Naive thymus-derived CD4-positive, alpha-beta T cell (primary cell): Measurements from ENCODE around the gene BNIP5. TPM values are rescaled to one million over a fixed set of nuclear protein-coding genes. Genes with fewer than 3 reads are reported as not detected.
A peak's percentile ranks its signal among the peaks of the same experiment; 100 is the strongest.

ENCODE experiments used
- ATAC-seq: fragments of 150-1000 bp; cut with Tn5 transposase; 2 replicates; pipeline ENCODE4 v1.10.0; 2021; ENCODE audit warnings: mild to moderate bottlenecking, moderate library complexity
- CTCF ChIA-PET: fragments of 350-600 bp; sonication (Branson Sonifier 250); formaldehyde crosslinking; loops from one replicate; lab custom pipeline; 2021; ENCODE audit warnings: antibody characterized with exemption; lab: Charles Lee
- POLR2A ChIA-PET: fragments of 350-600 bp; sonication (Branson Sonifier 250); formaldehyde crosslinking; loops from one replicate; lab custom pipeline; 2021; ENCODE audit warnings: antibody characterized with exemption, inconsistent platforms; lab: Charles Lee
- DNase-seq, 9 donors: peaks; one replicate each; pipeline versions ENCODE4 v3.0.0 to v3.0.0-alpha.2; 2020 to 2022; ENCODE audit warnings: mixed read lengths in 1 of 9
- H3K27ac ChIP-seq: one replicate; pipeline ENCODE4 v1.7.0; 2013; ENCODE audit warnings: mild to moderate bottlenecking, low read depth, low read length, moderate library complexity
- H3K27me3 ChIP-seq, 2 donors: one replicate each; pipeline ENCODE4 v1.7.0; 2013; ENCODE audit warnings: low read length in 2 of 2, mild to moderate bottlenecking in 2 of 2, moderate library complexity in 2 of 2; ENCODE audit not compliant: control insufficient read depth in 2 of 2, insufficient read depth in 2 of 2
- H3K36me3 ChIP-seq, 3 experiments: 1 replicate in 2 of 3; 2 replicates in 1 of 3; pipeline ENCODE4 v1.7.0; 2013; ENCODE audit warnings: low read length in 3 of 3, mild to moderate bottlenecking in 3 of 3, moderate library complexity in 1 of 3; ENCODE audit not compliant: insufficient read depth in 3 of 3, control insufficient read depth in 2 of 3
- H3K4me1 ChIP-seq, 2 donors: one replicate each; pipeline ENCODE4 v1.7.0; 2013; ENCODE audit warnings: low read length in 2 of 2, mild to moderate bottlenecking in 2 of 2, moderate library complexity in 1 of 2; ENCODE audit not compliant: control insufficient read depth in 2 of 2, insufficient read depth in 2 of 2
- H3K4me3 ChIP-seq: 2 replicates; pipeline ENCODE4 v1.7.0; 2013; ENCODE audit warnings: mild to moderate bottlenecking, low read length
- H3K9me3 ChIP-seq, 3 experiments: 1 replicate in 2 of 3; 2 replicates in 1 of 3; pipeline ENCODE4 v1.7.0; 2013; ENCODE audit warnings: low read length in 3 of 3; ENCODE audit not compliant: control insufficient read depth in 2 of 3
- H3K27ac Mint-ChIP-seq, 9 donors: one replicate each; pipeline ENCODE4 v1.8.0; 2020 to 2022; ENCODE audit warnings: mixed read lengths in 9 of 9, mild to moderate bottlenecking in 8 of 9, moderate library complexity in 5 of 9, inconsistent platforms in 2 of 9
- H3K27me3 Mint-ChIP-seq, 5 donors: one replicate each; pipeline ENCODE4 v1.8.0; 2021 to 2022; ENCODE audit warnings: mixed read lengths in 5 of 5, mild to moderate bottlenecking in 1 of 5
- H3K36me3 Mint-ChIP-seq, 5 donors: one replicate each; pipeline ENCODE4 v1.8.0; 2020 to 2022; ENCODE audit warnings: mixed read lengths in 5 of 5, mild to moderate bottlenecking in 3 of 5, inconsistent platforms in 1 of 5
- H3K4me1 Mint-ChIP-seq, 7 donors: one replicate each; pipeline ENCODE4 v1.8.0; 2020 to 2022; ENCODE audit warnings: mixed read lengths in 7 of 7, mild to moderate bottlenecking in 3 of 7, inconsistent platforms in 1 of 7
- H3K4me3 Mint-ChIP-seq, 10 donors: one replicate each; pipeline ENCODE4 v1.8.0; 2020 to 2022; ENCODE audit warnings: mild to moderate bottlenecking in 10 of 10, mixed read lengths in 10 of 10, moderate library complexity in 6 of 10, inconsistent platforms in 2 of 10
- H3K9me3 Mint-ChIP-seq, 11 donors: one replicate each; pipeline ENCODE4 v1.8.0; 2020 to 2022; ENCODE audit warnings: mixed read lengths in 11 of 11, mild to moderate bottlenecking in 4 of 11, inconsistent platforms in 1 of 11, moderate library complexity in 1 of 11
- intact Hi-C, 2 donors: fragments of 100-400 bp; cut with micrococcal nuclease; formaldehyde crosslinking; loops; one replicate each; pipeline ENCODE4 v1.15.1; 2023
- polyA plus RNA-seq, 2 donors: library from polyadenylated mRNA; unstranded; fragments of 300-500 nt; fragmentation: Illumina TruSeq; gene quantifications; one replicate each; pipeline ENCODE4 v1.2.3, GENCODE V29; 2021
- total RNA-seq, 6 experiments: library from RNA in 5 of 6; stranded (reverse) in 5 of 6; gene quantifications; 1 replicate in 5 of 6; 2 replicates in 1 of 6; pipeline ENCODE4 v1.2.3 and lab custom pipeline; 2021 to 2026

BNIP5 gene
- total and polyA plus RNA-seq, 7 experiments from 2014 or later = 0.05 TPM; not detected in 6

DNA sequence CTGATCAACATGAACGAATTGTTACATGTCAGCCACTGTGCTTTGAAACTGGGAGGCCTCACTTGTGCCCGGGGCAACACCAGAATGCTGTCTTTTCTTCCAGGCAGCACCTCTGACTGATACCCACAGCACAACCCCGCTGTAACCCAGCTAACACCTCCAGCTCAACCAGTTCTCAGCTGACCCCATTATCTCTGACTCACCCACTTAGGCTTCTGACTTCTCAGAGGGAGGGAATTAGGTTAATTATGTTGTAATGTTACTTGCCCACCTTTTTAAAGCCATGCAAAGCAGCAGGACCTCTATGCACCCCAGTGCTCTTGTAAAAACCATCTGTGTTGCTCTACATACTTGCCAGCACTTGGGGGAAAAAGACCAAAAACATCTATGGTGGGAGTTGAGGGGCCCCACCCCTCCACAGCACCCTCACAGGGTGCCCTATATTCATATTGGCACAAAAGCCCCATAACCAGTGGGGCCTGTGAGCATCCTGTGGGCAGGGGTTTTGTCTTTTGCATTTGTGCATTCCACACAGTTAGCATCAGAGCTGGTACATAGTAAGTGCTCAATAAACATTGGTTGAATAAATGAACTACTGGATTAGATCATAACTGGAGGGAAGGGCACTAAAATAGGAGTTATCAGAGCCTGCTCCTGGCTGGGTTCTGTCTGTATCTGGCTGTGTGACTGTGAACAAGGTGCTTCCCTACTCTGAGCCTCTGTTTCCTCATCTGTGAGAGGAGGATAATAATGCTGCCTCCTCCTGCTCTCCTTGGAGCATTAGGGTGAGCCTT, 22.3 kb downstream of the BNIP5 start:
- H3K36me3 Mint-ChIP-seq = no peaks in the 10 kb centered on the region
- ATAC-seq = no peak
- intact Hi-C loops = no loop called here
- no peak overlapping the region for H3K4me3 Mint-ChIP-seq
- POLR2A ChIA-PET = interaction anchor here (0.8 kb wide), 1 partner anchor 23 kb away, joined by 3 read pairs; no protein-coding TSS in a partner anchor
- H3K9me3 ChIP-seq = no peaks in the 10 kb centered on the region
- CTCF ChIA-PET = interaction anchor here (0.7 kb wide), 1 partner anchor 1724 kb away, joined by 6 read pairs; no protein-coding TSS in a partner anchor
- H3K4me1 Mint-ChIP-seq = peaks cover 0 to 6% (median 0%) of the 10 kb centered on the region in 7 donors
- H3K9me3 Mint-ChIP-seq = no peaks in the 10 kb centered on the region
- no peak overlapping the region for H3K4me3 ChIP-seq
- DNase-seq = no peak
- no peaks in the 10 kb centered on the region for H3K36me3 ChIP-seq
- no peaks in the 10 kb centered on the region for H3K27me3 ChIP-seq
- no peaks in the 10 kb centered on the region for H3K4me1 ChIP-seq
- H3K27ac ChIP-seq = no peak overlapping the region
- H3K27me3 Mint-ChIP-seq = peaks cover 0 to 26% (median 1%) of the 10 kb centered on the region in 5 donors
- H3K27ac Mint-ChIP-seq = no peak overlapping the region

- no peak overlapping the region for H3K27ac Mint-ChIP-seq
- no peaks in the 10 kb centered on the region for H3K9me3 Mint-ChIP-seq
- peaks cover 0 to 29% (median 3%) of the 10 kb centered on the region in 5 donors for H3K27me3 Mint-ChIP-seq
- Histone ChIP-seq H3K27me3 (no peaks in the 10 kb centered on the region), H3K36me3 (no peaks in the 10 kb centered on the region), H3K4me1 (no peaks in the 10 kb centered on the region), H3K9me3 (no peaks in the 10 kb centered on the region), H3K27ac (no peak overlapping the region), H3K4me3 (no peak overlapping the region)
- DNase-seq (no peak), ATAC-seq (no peak)
- POLR2A ChIA-PET = interaction anchor here (0.8 kb wide), 1 partner anchor 22 kb away, joined by 3 read pairs; no protein-coding TSS in a partner anchor
- intact Hi-C loops = no loop called here
- peaks cover 0 to 6% (median 0%) of the 10 kb centered on the region in 7 donors for H3K4me1 Mint-ChIP-seq
- H3K36me3 Mint-ChIP-seq = no peaks in the 10 kb centered on the region
- CTCF ChIA-PET = interaction anchor here (0.7 kb wide), 1 partner anchor 1724 kb away, joined by 6 read pairs; no protein-coding TSS in a partner anchor
- no peak overlapping the region for H3K4me3 Mint-ChIP-seq
These were observed 23.1 kb downstream of the BNIP5 start for GRCh38 chr6:36313649-36313936.

DNA sequence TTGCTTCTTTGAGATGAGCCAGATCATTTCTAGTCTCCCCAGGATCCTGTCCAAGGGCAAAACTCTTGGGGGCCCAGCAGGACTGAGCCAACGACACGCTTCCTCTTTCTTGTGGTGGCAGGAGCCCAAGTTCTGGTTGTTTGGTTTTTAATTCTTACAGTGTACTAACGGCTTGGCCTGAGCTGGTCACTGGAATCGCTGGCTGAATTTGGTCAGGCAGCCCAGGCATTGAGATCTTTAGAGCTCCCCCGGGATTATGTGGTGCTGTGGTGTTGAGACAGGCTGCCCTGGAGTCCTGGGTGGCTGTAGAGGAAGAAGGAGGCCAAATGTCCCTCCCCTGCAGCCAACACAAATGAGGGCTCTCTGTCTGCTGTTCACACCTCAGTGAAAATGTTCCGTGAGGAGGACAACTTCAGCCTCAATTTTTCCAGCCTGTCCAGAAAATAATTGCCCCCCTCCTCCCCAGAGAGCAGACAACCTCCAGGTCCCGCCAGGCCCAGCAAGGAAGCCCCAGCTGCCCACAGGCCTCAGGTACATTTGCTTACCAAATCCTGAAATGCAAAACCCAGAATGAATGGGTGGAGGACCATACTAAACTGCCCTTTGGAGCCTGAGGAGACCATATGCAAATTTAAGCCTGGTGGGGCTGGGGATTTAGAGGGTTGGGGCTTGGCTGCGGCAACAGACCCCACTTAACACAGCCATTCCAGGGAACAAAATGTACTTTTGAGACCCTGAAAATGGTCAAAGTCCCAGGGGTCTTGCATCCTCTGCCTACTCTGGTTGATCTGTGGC, 23.6 kb downstream of the BNIP5 start:
- H3K4me3 Mint-ChIP-seq = no peak overlapping the region
- ChIA-PET CTCF (no interaction called here), POLR2A (no interaction called here)
- ATAC-seq = peak; percentile 44
- no peaks in the 10 kb centered on the region for H3K4me1 ChIP-seq
- intact Hi-C loops = no loop called here
- H3K36me3 ChIP-seq = no peaks in the 10 kb centered on the region
- no peak overlapping the region for H3K27ac Mint-ChIP-seq
- peaks cover 0 to 27% (median 3%) of the 10 kb centered on the region in 5 donors for H3K27me3 Mint-ChIP-seq
- no peaks in the 10 kb centered on the region for H3K36me3 Mint-ChIP-seq
- no peaks in the 10 kb centered on the region for H3K9me3 ChIP-seq
- peaks cover 0 to 6% (median 0%) of the 10 kb centered on the region in 7 donors for H3K4me1 Mint-ChIP-seq
- H3K27me3 ChIP-seq = no peaks in the 10 kb centered on the region
- H3K4me3 ChIP-seq = no peak overlapping the region
- H3K27ac ChIP-seq = no peak overlapping the region
- no peaks in the 10 kb centered on the region for H3K9me3 Mint-ChIP-seq
- DNase-seq = no peak

DNA sequence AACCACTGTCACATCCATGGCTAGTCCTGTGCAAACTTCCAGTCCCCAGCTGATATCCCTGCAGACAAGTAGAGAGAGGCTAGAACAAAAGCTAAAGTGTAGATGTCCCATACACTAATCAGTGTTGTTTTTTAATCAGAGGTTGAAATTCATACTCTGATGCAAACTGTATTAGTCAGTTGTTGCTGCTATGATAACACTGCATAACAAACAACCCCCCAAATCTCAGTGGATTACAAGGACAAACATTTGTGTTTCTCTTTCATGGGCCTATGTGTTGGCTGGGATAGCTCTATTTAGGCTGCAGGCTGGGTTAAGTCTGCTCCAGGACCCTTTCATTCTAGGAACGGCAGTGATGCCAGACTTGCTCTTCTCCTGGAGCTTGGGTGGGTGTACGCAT, 26.8 kb downstream of the BNIP5 start:
- Mint-ChIP-seq H3K36me3 (no peaks in the 10 kb centered on the region), H3K9me3 (no peaks in the 10 kb centered on the region), H3K4me1 (peaks cover 0 to 6% (median 0%) of the 10 kb centered on the region in 7 donors), H3K27ac (no peak overlapping the region), H3K4me3 (no peak overlapping the region), H3K27me3 (peaks cover 0 to 22% (median 3%) of the 10 kb centered on the region in 5 donors)
- DNase-seq (no peak), ATAC-seq (no peak)
- intact Hi-C loops = no loop called here
- Histone ChIP-seq H3K27me3 (no peaks in the 10 kb centered on the region), H3K4me1 (no peaks in the 10 kb centered on the region), H3K4me3 (no peak overlapping the region), H3K9me3 (no peaks in the 10 kb centered on the region), H3K27ac (no peak overlapping the region), H3K36me3 (no peaks in the 10 kb centered on the region)
- POLR2A ChIA-PET = no interaction called here
- CTCF ChIA-PET = interaction anchor here (1.4 kb wide), 1 partner anchor 19 kb away, joined by 3 read pairs; no protein-coding TSS in a partner anchor

DNA sequence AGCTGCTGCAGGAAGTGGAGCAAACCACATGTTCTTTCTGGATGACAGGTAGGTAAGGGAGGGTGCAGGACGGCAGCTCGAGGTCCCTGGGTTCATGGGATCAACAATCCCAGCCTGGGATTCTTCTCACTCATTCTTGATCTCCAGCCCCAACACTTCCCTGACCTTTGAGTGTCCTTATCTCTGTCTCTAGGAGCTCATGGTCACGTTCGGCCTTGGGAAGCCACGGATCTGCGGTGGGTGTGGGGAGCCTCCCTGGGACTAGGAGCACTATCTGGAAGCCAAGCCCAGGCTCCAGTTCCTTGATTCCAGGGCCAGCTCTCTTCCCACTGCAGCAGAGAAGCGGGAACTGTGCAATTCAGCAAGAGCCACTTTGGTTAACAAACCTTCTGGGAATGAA, 27.5 kb downstream of the BNIP5 start:
- intact Hi-C loops = no loop called here
- CTCF ChIA-PET = interaction anchor here (1.4 kb wide), 1 partner anchor 20 kb away, joined by 3 read pairs; no protein-coding TSS in a partner anchor
- Histone ChIP-seq H3K27me3 (no peaks in the 10 kb centered on the region), H3K27ac (no peak overlapping the region), H3K4me1 (no peaks in the 10 kb centered on the region), H3K9me3 (no peaks in the 10 kb centered on the region), H3K4me3 (no peak overlapping the region), H3K36me3 (no peaks in the 10 kb centered on the region)
- Mint-ChIP-seq H3K9me3 (no peaks in the 10 kb centered on the region), H3K4me1 (peaks cover 0 to 6% (median 0%) of the 10 kb centered on the region in 7 donors), H3K36me3 (no peaks in the 10 kb centered on the region), H3K27ac (no peak overlapping the region), H3K27me3 (peaks cover 0 to 22% (median 3%) of the 10 kb centered on the region in 5 donors), H3K4me3 (no peak overlapping the region)
- ATAC-seq (no peak), DNase-seq (no peak)
- POLR2A ChIA-PET = no interaction called here

DNA sequence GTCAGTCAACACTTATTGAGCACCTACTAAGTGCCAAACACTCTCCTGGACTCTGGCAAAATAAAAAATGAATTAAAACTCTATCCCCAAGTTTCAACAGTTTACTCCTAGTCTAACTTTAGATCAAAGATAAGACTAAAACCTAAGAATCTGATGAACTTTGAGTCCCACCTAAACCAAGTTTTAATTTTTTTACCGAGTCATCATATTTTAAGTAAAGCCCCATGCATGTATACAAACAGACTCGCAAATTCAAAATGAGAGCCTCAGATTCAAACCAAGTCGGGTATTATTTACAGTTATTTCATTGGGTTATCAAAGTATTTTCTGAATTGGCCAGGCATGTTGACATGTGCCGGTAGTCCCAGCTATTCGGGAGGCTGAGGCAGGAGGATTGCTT, 28.2 kb downstream of the BNIP5 start:
- DNase-seq (no peak), ATAC-seq (no peak)
- H3K27ac Mint-ChIP-seq = no peak overlapping the region
- ChIA-PET POLR2A (no interaction called here), CTCF (interaction anchor here (0.6 kb wide), 1 partner anchor 266 kb away, joined by 4 read pairs; no protein-coding TSS in a partner anchor)
- H3K4me1 Mint-ChIP-seq = peaks cover 0 to 6% (median 0%) of the 10 kb centered on the region in 7 donors
- Histone ChIP-seq H3K27ac (no peak overlapping the region), H3K36me3 (no peaks in the 10 kb centered on the region), H3K9me3 (no peaks in the 10 kb centered on the region), H3K4me1 (no peaks in the 10 kb centered on the region), H3K4me3 (no peak overlapping the region), H3K27me3 (no peaks in the 10 kb centered on the region)
- peaks cover 0 to 26% (median 3%) of the 10 kb centered on the region in 5 donors for H3K27me3 Mint-ChIP-seq
- H3K9me3 Mint-ChIP-seq = peaks cover 0 to 3% (median 0%) of the 10 kb centered on the region in 11 donors
- no peaks in the 10 kb centered on the region for H3K36me3 Mint-ChIP-seq
- no peak overlapping the region for H3K4me3 Mint-ChIP-seq
- intact Hi-C loops = no loop called here
